Naive B cell (primary cell): ENCODE measurements around the gene FSIP1. TPM values are rescaled to one million over a fixed set of nuclear protein-coding genes. Genes with fewer than 3 reads are reported as not detected.

Source experiments
- ATAC-seq, 2 donors: fragments of 150-1000 bp; cut with Tn5 transposase; 2 replicates each; pipeline ENCODE4 v1.10.0; 2021; ENCODE audit warnings: low read depth in 2 of 2, mild to moderate bottlenecking in 2 of 2, moderate library complexity in 2 of 2
- DNase-seq: peaks from one replicate; pipeline ENCODE4 v3.0.0; 2022
- H3K27ac Mint-ChIP-seq, 6 donors: one replicate each; pipeline ENCODE4 v1.8.0; 2020 to 2022; ENCODE audit warnings: mild to moderate bottlenecking in 6 of 6, mixed read lengths in 6 of 6, moderate library complexity in 5 of 6, inconsistent platforms in 2 of 6
- H3K27me3 Mint-ChIP-seq, 3 donors: one replicate each; pipeline ENCODE4 v1.8.0; 2021 to 2022; ENCODE audit warnings: mixed read lengths in 3 of 3, mild to moderate bottlenecking in 1 of 3
- H3K36me3 Mint-ChIP-seq, 2 donors: one replicate each; pipeline ENCODE4 v1.8.0; 2020 to 2022; ENCODE audit warnings: mixed read lengths in 2 of 2, inconsistent platforms in 1 of 2, mild to moderate bottlenecking in 1 of 2
- H3K4me1 Mint-ChIP-seq, 3 donors: one replicate each; pipeline ENCODE4 v1.8.0; 2020 to 2022; ENCODE audit warnings: mixed read lengths in 3 of 3, inconsistent platforms in 1 of 3, mild to moderate bottlenecking in 1 of 3, moderate library complexity in 1 of 3
- H3K4me3 Mint-ChIP-seq, 8 donors: one replicate each; pipeline ENCODE4 v1.8.0; 2020 to 2022; ENCODE audit warnings: mild to moderate bottlenecking in 8 of 8, mixed read lengths in 8 of 8, moderate library complexity in 8 of 8, inconsistent platforms in 2 of 8
- H3K9me3 Mint-ChIP-seq, 7 donors: one replicate each; pipeline ENCODE4 v1.8.0; 2020 to 2022; ENCODE audit warnings: mixed read lengths in 7 of 7, mild to moderate bottlenecking in 5 of 7, inconsistent platforms in 2 of 7, moderate library complexity in 1 of 7
- polyA plus RNA-seq, 6 donors: library from polyadenylated mRNA; unstranded; fragments of 300-500 nt; fragmentation: Illumina TruSeq; gene quantifications; one replicate each; pipeline ENCODE4 v1.2.3, GENCODE V29; 2021; ENCODE audit warnings: low read depth in 6 of 6

The FSIP1 gene
- polyA plus RNA-seq, 6 donors from 2014 or later: 0.14 to 0.44 (median 0.27) TPM

DNA sequence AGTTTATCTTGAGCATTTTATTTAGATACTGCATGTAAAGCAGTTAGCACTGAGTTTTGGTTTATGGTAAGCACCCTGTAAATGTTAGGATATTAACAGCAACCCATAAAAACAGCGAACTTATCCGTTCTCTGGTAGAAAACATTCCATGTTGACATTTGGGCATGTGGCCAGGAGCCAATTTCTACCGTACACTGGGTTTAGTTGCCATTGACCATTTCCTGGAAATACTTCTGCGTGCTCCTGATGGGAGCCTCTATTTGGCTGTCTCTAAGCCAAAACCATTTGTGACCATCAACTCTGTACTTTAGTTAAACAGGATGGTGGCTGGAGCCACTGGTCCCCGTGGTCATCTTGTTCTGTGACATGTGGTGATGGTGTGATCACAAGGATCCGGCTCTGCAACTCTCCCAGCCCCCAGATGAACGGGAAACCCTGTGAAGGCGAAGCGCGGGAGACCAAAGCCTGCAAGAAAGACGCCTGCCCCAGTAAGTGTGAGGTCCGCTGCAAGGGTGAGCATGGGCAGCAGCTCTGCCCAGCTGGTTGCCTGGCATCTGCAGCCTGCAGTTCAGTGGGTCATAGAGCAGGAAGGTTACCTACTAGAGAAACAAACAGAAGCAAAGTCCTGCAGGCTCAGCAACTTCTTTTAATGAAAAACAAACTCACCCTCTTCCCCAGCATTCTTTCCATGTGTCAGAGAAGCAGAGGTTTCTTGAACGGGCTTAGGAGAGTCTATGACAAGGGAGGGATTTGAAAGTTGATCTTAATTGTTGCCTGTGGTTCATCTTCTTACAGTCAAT is 194.7 kb downstream of the FSIP1 start:
- ATAC-seq (no peak), DNase-seq (no peak)
- H3K9me3 Mint-ChIP-seq: no peaks in the 10 kb centered on the region
- no peaks in the 10 kb centered on the region for H3K36me3 Mint-ChIP-seq
- H3K4me3 Mint-ChIP-seq: no peak overlapping the region
- H3K4me1 Mint-ChIP-seq: no peaks in the 10 kb centered on the region
- peaks cover 12 to 22% (median 15%) of the 10 kb centered on the region in 3 donors for H3K27me3 Mint-ChIP-seq
- H3K27ac Mint-ChIP-seq: no peak overlapping the region

DNA sequence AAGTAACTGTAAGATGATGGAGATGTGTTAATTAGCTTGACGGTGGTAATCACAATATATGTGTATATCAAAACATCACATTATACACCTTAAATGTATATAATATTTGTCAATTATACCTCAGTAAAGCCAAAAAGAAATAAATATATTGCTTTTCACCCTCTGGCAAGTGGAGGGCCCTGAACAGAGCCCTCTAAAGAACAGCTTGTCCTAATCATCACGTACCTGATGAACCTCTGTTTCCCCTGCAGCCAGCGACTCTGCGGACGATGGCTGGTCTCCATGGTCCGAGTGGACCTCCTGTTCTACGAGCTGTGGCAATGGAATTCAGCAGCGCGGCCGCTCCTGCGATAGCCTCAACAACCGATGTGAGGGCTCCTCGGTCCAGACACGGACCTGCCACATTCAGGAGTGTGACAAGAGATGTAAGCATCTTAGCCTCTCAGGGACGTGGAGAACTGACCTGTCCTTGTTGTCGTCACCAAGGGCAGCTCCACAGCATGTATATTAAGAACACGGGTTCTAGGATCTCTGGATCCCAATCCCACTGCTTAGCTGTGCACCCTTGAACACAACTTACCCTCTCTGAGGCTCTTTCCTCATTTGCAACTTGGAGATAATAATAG is 195.4 kb downstream of the FSIP1 start:
- DNase-seq (no peak), ATAC-seq (no peak)
- Mint-ChIP-seq H3K27me3 (peaks cover 16 to 28% (median 17%) of the 10 kb centered on the region in 3 donors), H3K4me3 (peak overlapping the region in 1 of 8 donors; percentile 78), H3K9me3 (no peaks in the 10 kb centered on the region), H3K4me1 (no peaks in the 10 kb centered on the region), H3K36me3 (no peaks in the 10 kb centered on the region), H3K27ac (no peak overlapping the region)

DNA sequence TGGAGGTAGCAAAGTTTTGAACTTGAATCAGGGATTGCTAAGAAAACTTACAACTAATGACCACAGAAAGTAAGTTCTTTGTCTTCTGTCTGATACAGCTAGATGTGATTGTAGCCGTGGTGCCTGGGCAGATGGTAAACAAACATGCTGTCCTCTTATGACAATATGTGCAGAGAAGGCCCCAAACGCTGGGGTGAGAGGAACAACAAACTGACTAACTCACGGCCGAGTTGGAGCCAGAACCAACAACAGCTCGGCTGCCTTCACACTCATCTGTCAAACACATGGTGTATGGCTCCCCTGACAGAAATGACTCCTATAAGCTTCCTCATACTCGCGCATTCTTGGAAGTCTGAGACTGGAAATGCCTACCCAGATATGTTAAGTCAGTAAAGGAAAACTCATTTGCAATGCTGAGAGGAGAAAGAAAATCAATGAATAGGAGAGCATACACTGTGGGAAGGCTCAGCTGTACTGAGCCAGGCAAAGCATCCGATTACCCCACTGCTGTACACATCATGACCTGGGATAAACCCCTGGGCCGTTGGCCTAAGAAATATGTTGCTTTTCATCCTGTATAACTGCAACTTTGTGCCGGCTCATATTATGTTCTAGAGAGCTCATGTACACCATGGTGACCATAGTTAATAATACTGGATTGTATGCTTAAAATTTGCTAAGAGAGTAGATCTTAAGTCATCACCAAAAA is 196.1 kb downstream of the FSIP1 start:
- no peaks in the 10 kb centered on the region for H3K36me3 Mint-ChIP-seq
- ATAC-seq (no peak), DNase-seq (no peak)
- peaks cover 17 to 35% (median 23%) of the 10 kb centered on the region in 3 donors for H3K27me3 Mint-ChIP-seq
- H3K4me3 Mint-ChIP-seq: no peak overlapping the region
- peaks cover 2 to 4% (median 2%) of the 10 kb centered on the region in 3 donors for H3K4me1 Mint-ChIP-seq
- H3K9me3 Mint-ChIP-seq: no peaks in the 10 kb centered on the region
- H3K27ac Mint-ChIP-seq: no peak overlapping the region

DNA sequence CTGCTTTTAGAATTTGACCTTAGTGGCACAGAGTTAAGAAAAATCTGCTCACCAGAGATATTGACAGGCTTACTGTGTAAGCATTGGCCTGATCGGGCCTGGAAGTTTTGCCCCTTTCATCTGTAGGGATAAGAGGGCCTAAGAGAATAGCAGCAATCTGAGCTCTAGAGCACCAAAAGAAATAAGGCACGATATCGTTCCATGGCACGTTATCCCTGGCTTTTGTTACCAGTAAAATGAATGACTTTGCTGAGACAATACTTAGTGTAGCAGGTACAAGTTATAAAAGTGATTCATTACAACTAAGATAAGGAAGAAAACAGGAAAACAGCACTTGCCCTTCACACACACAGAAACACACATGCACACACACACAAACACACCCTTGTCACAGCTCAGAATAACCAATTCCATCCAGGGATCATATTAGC is 196.8 kb downstream of the FSIP1 start:
- Mint-ChIP-seq H3K9me3 (no peaks in the 10 kb centered on the region), H3K27me3 (peaks cover 17 to 41% (median 29%) of the 10 kb centered on the region in 3 donors), H3K36me3 (no peaks in the 10 kb centered on the region), H3K4me3 (no peak overlapping the region), H3K4me1 (peaks cover 6 to 9% (median 8%) of the 10 kb centered on the region in 3 donors), H3K27ac (no peak overlapping the region)
- DNase-seq (no peak), ATAC-seq (no peak)

DNA sequence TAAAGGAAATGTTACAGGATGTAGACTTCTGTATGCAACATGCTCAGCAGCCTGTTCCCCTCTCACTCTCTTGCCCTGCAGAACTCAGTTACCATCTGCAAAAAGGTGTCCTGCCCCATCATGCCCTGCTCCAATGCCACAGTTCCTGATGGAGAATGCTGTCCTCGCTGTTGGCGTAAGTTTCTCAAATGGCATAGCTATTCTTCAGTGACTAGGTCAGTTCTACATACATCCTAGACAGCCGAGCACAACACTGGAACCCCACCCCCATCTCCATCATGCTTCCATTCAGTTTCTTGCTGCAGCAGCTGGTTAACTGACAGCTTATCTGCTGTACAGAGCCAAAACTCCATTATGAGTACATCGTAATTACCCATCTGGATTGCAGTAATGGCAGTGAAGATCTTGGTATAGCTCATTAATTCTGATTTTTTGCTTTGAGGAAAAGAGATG is 197.2 kb downstream of the FSIP1 start:
- no peak overlapping the region for H3K4me3 Mint-ChIP-seq
- ATAC-seq: no peak

DNA sequence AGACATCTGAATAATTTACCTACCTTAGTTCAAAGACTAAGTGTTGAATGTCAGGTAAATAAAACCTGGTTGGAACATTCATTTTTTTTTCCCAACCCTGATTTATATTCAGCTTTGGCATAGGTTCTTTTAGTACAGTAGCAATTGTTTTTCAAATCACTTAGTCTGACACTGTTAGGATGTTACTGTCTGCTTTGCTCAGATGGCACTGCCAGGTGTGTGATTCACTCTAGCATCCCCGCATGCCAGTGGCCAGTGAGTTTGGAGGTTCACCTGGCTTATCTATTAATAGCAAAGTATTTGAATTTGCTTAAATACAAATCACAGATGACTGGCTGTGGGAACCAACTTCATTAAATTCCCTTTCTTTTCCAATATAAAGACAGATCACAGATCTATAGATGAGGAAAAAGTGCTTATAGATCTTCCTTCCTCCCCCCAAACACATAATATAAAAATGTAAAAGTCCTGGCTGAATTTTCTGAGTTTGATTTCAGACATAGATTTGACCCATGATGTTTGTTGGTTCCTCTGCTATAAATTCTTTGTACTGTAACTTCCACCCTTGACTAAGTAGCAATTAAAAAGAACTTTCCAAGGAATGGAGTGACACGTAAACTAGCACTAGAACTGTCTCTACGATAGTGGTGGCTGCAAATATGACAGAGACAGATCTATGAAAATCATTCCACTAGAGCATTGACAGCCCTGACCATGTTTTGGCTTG is 197.8 kb downstream of the FSIP1 start:
- no peak overlapping the region for H3K27ac Mint-ChIP-seq
- peaks cover 20 to 45% (median 33%) of the 10 kb centered on the region in 3 donors for H3K27me3 Mint-ChIP-seq
- H3K4me1 Mint-ChIP-seq: peaks cover 9 to 12% (median 10%) of the 10 kb centered on the region in 3 donors
- no peak overlapping the region for H3K4me3 Mint-ChIP-seq
- no peaks in the 10 kb centered on the region for H3K36me3 Mint-ChIP-seq
- no peak for DNase-seq
- H3K9me3 Mint-ChIP-seq: no peaks in the 10 kb centered on the region
- ATAC-seq: no peak

More for the DNA sequence above, 197.2 kb downstream of the FSIP1 start:
- Mint-ChIP-seq H3K4me1 (peaks cover 6 to 9% (median 8%) of the 10 kb centered on the region in 3 donors), H3K27me3 (peaks cover 17 to 41% (median 29%) of the 10 kb centered on the region in 3 donors), H3K36me3 (no peaks in the 10 kb centered on the region), H3K27ac (peak overlapping the region in 1 of 6 donors; percentile 45), H3K9me3 (no peaks in the 10 kb centered on the region)
- no peak for DNase-seq

DNA sequence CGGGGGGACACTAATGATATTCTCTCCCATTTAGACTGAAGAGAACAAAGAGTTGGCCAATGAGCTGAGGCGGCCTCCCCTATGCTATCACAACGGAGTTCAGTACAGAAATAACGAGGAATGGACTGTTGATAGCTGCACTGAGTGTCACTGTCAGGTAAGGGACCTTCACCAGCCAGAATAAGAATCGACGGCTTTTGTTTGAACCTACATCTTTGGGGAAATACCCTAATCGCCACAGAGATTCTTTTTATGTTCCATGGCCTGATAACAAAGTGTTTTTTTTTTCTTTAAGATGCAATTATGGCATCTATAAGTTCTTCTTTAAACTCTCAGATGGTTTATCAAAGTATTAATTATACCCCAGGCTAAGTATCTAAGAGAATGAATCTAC is 198.4 kb downstream of the FSIP1 start:
- H3K9me3 Mint-ChIP-seq: no peaks in the 10 kb centered on the region
- no peak overlapping the region for H3K4me3 Mint-ChIP-seq
- no peak for DNase-seq
- no peak overlapping the region for H3K27ac Mint-ChIP-seq
- ATAC-seq: no peak
- H3K27me3 Mint-ChIP-seq: peaks cover 25 to 50% (median 39%) of the 10 kb centered on the region in 3 donors
- H3K36me3 Mint-ChIP-seq: no peaks in the 10 kb centered on the region
- H3K4me1 Mint-ChIP-seq: peaks cover 11 to 15% (median 15%) of the 10 kb centered on the region in 3 donors

DNA sequence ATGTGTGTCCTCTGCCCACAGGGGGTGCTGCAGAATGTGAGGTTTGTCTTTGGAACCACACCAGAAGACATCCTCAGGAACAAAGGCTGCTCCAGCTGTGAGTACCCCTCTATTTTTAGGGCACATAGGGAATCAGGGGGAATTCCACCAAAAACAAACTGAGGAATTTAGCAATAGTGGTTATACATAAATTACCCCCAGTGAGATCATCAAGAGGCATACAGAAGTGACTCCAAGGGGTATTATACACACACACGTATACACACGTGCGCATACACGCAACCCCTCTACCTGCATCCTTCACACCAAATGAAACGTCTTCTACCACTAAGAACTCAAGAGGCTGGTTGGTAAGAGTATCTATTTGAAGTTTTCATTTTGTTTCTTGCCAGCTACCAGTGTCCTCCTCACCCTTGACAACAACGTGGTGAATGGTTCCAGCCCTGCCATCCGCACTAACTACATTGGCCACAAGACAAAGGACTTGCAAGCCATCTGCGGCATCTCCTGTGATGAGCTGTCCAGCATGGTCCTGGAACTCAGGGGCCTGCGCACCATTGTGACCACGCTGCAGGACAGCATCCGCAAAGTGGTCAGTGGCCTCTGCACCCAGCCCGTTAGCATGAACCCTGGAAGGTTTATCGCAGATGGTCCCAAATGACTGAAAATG is 198.9 kb downstream of the FSIP1 start:
- peaks cover 11 to 15% (median 15%) of the 10 kb centered on the region in 3 donors for H3K4me1 Mint-ChIP-seq
- DNase-seq (no peak), ATAC-seq (no peak)
- no peak overlapping the region for H3K27ac Mint-ChIP-seq
- H3K36me3 Mint-ChIP-seq: no peaks in the 10 kb centered on the region
- peak overlapping the region in 1 of 8 donors; percentile 22 for H3K4me3 Mint-ChIP-seq
- peaks cover 30 to 56% (median 44%) of the 10 kb centered on the region in 3 donors for H3K27me3 Mint-ChIP-seq
- H3K9me3 Mint-ChIP-seq: no peaks in the 10 kb centered on the region

DNA sequence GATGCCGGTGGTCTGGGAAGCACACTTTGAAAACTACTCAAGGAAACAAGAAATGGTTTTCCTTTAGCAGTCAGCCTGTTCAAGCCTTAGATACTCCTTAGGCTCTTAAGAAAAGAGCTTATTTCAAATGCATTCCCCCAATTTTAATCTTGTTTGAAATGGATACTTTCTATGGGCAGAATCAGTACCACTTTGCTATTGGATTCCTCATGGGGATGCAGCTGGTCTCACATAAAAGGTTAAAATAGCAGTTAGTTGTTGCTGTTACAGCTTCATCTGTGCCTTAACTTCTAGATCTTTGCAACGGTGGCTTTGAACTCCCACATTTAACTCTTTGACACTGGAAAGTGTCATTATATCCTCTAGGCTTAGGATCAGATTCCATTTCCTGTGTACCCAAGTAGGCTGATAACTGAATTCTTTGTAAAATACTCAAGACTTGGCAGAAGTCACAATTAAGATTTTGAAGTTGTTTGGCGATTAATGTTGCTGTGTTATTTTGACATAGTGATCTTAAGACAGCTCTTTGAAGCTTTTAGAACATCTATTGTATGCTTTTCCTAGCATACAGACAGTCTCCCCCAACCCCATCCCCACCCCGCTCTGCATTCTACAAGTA is 199.6 kb downstream of the FSIP1 start:
- peaks cover 37 to 60% (median 51%) of the 10 kb centered on the region in 3 donors for H3K27me3 Mint-ChIP-seq
- peak overlapping the region in 1 of 8 donors; percentile 22 for H3K4me3 Mint-ChIP-seq
- no peaks in the 10 kb centered on the region for H3K36me3 Mint-ChIP-seq
- ATAC-seq (no peak), DNase-seq (no peak)
- H3K9me3 Mint-ChIP-seq: no peaks in the 10 kb centered on the region
- peaks cover 11 to 15% (median 15%) of the 10 kb centered on the region in 3 donors for H3K4me1 Mint-ChIP-seq
- H3K27ac Mint-ChIP-seq: no peak overlapping the region

DNA sequence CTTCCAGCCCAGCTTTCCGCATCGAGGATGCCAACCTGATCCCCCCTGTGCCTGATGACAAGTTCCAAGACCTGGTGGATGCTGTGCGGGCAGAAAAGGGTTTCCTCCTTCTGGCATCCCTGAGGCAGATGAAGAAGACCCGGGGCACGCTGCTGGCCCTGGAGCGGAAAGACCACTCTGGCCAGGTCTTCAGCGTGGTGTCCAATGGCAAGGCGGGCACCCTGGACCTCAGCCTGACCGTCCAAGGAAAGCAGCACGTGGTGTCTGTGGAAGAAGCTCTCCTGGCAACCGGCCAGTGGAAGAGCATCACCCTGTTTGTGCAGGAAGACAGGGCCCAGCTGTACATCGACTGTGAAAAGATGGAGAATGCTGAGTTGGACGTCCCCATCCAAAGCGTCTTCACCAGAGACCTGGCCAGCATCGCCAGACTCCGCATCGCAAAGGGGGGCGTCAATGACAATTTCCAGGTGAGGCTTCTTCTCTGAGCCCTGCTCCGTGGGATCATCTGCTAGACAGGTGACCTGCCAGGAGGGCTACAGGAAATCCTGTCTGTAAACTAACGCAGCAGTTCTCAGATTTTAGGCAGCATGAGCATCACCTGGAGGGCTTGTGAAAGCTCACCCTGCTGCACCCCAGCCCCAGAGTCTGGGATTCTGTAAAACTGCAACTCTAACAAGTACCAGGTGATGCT is 200.2 kb downstream of the FSIP1 start:
- ATAC-seq (no peak), DNase-seq (no peak)
- Mint-ChIP-seq H3K4me1 (peaks cover 11 to 15% (median 15%) of the 10 kb centered on the region in 3 donors), H3K27me3 (peaks cover 37 to 60% (median 54%) of the 10 kb centered on the region in 3 donors), H3K9me3 (no peaks in the 10 kb centered on the region), H3K27ac (no peak overlapping the region), H3K4me3 (peak overlapping the region in 1 of 8 donors; percentile 44), H3K36me3 (no peaks in the 10 kb centered on the region)

DNA sequence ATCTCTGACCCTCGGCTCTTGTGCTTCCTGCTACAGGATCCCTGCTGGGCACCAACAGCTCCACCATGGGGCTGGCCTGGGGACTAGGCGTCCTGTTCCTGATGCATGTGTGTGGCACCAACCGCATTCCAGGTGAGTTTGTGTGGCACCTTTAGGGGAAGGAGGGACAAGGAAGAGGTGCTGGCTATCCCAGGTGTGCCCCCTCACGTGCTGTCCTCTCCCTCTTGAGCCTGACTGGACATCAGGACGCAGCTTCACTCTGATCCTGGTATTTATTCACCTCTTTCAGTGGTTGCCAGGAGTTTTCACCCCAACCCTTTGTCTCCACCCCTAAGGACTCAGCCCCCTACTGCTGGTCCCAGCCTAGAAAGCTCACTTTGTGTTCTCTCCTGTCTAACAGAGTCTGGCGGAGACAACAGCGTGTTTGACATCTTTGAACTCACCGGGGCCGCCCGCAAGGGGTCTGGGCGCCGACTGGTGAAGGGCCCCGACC is 200.8 kb downstream of the FSIP1 start:
- ATAC-seq (no peak), DNase-seq (no peak)
- H3K4me1 Mint-ChIP-seq: peaks cover 11 to 15% (median 15%) of the 10 kb centered on the region in 3 donors
- peaks cover 41 to 60% (median 60%) of the 10 kb centered on the region in 3 donors for H3K27me3 Mint-ChIP-seq
- no peaks in the 10 kb centered on the region for H3K36me3 Mint-ChIP-seq
- no peaks in the 10 kb centered on the region for H3K9me3 Mint-ChIP-seq
- H3K27ac Mint-ChIP-seq: no peak overlapping the region
- peak overlapping the region in 2 of 8 donors; percentile 46 to 73 for H3K4me3 Mint-ChIP-seq
